PC-3 (cell line): Measurements from ENCODE around the gene SLC23A2. TPM values are rescaled to one million over a fixed set of nuclear protein-coding genes. Genes with fewer than 3 reads are reported as not detected.

ENCODE experiments used
- ATAC-seq: fragments of 200-7000 bp; cut with Tn5 transposase; 2 replicates; pipeline ENCODE4 v1.9.1; 2020; ENCODE audit warnings: mild to moderate bottlenecking, moderate library complexity
- BruUV-seq: library from RNA; stranded (reverse); fragments of 400-500 nt; replicated peaks from 2 replicates; lab custom pipeline; 2021; lab: Mats Ljungman, UMichigan
- CTCF ChIA-PET: fragments of 300-600 bp; sonication (Branson Sonifier 250); formaldehyde crosslinking; loops from one replicate; lab custom pipeline; 2022; ENCODE audit warnings: antibody characterized with exemption; lab: Charles Lee
- POLR2A ChIA-PET: fragments of 300-600 bp; sonication (Branson Sonifier 250); formaldehyde crosslinking; loops from one replicate; lab custom pipeline; 2022; ENCODE audit warnings: antibody characterized with exemption; ENCODE audit not compliant: unreplicated experiment; lab: Charles Lee
- DNase-seq: peaks from one replicate; pipeline ENCODE4 v3.0.0-alpha.2; 2015
- H2AFZ ChIP-seq: fragments of 300-600 bp; sonication (generic); 2 replicates; pipeline ENCODE4 v1.6.0; 2016; ENCODE audit warnings: antibody characterized with exemption, low read length
- H3F3A ChIP-seq: fragments of 300-600 bp; sonication (generic); one replicate; pipeline ENCODE4 v1.6.0; 2017; ENCODE audit warnings: antibody characterized with exemption, low read length, control low read depth, mild to moderate bottlenecking; ENCODE audit not compliant: unreplicated experiment
- H3K27ac ChIP-seq: fragments of 300-600 bp; sonication (generic); 2 replicates; pipeline ENCODE4 v1.5.1; 2016; ENCODE audit warnings: mild to moderate bottlenecking, low read length
- H3K27me3 ChIP-seq: fragments of 300-600 bp; sonication (generic); 2 replicates; pipeline ENCODE4 v1.6.1; 2016; ENCODE audit warnings: low read length, mixed read lengths
- H3K36me3 ChIP-seq: fragments of 300-600 bp; sonication (generic); 2 replicates; pipeline ENCODE4 v1.6.1; 2016; ENCODE audit warnings: low read depth, mixed run types, low read length, mixed read lengths
- H3K4me1 ChIP-seq: fragments of 300-600 bp; sonication (generic); 2 replicates; pipeline ENCODE4 v1.5.1; 2016; ENCODE audit warnings: low read length; ENCODE audit not compliant: insufficient read depth
- H3K4me2 ChIP-seq: fragments of 300-600 bp; sonication (generic); 2 replicates; pipeline ENCODE4 v1.6.0; 2016; ENCODE audit warnings: low read length
- H3K4me3 ChIP-seq: fragments of 300-600 bp; sonication (generic); 2 replicates; pipeline ENCODE4 v1.5.1; 2016; ENCODE audit warnings: mild to moderate bottlenecking, low read length, mixed read lengths
- H3K79me2 ChIP-seq: fragments of 300-600 bp; sonication (generic); 2 replicates; pipeline ENCODE4 v1.6.1; 2017; ENCODE audit warnings: low read length, mixed read lengths
- H3K9ac ChIP-seq: fragments of 300-600 bp; sonication (generic); 2 replicates; pipeline ENCODE4 v1.6.0; 2016; ENCODE audit warnings: mild to moderate bottlenecking, low read length
- H3K9me2 ChIP-seq: fragments of 300-600 bp; sonication (generic); replicated peaks from 2 replicates; pipeline ENCODE4 v1.6.1; 2016; ENCODE audit warnings: mixed run types, low read length, mixed read lengths
- H3K9me3 ChIP-seq: fragments of 300-600 bp; sonication (generic); 2 replicates; pipeline ENCODE4 v1.6.1; 2016; ENCODE audit warnings: low read length, mixed read lengths
- H4K20me1 ChIP-seq: fragments of 300-600 bp; sonication (generic); 2 replicates; pipeline ENCODE4 v1.6.1; 2016; ENCODE audit warnings: low read length, mixed read lengths
- EZH2 ChIP-seq: fragments of 300-600 bp; sonication (generic); IDR thresholded peaks from one replicate; pipeline ENCODE4 v1.6.1; 2017; ENCODE audit warnings: antibody characterized with exemption, mild to moderate bottlenecking, low read length; ENCODE audit not compliant: unreplicated experiment
- EZH2phosphoT487 ChIP-seq: fragments of 300-600 bp; sonication (generic); IDR thresholded peaks from 2 replicates; pipeline ENCODE4 v1.6.1; 2018; ENCODE audit warnings: mild to moderate bottlenecking, antibody characterized with exemption, low read length, borderline replicate concordance
- intact Hi-C: fragments of 100-400 bp; cut with micrococcal nuclease; formaldehyde crosslinking; loops from 2 replicates; pipeline ENCODE4 v1.9.0; 2023
- total RNA-seq: library from RNA; depleted of rRNA; stranded (reverse); fragments of >200 nt; gene quantifications from 2 replicates; pipeline ENCODE4 v1.2.3, GENCODE V29; 2014
- TF ChIP-seq, protein P1 (sequence below): fragments of 300-600 bp; sonication (generic); conservative IDR thresholded peaks from 2 replicates; pipeline ENCODE4 v1.5.1; 2017; ENCODE audit warnings: antibody characterized with exemption, low read depth, mild to moderate bottlenecking, low read length

SLC23A2 gene
- total RNA-seq, 1 experiment from 2014 or later: 18.3 TPM

DNA sequence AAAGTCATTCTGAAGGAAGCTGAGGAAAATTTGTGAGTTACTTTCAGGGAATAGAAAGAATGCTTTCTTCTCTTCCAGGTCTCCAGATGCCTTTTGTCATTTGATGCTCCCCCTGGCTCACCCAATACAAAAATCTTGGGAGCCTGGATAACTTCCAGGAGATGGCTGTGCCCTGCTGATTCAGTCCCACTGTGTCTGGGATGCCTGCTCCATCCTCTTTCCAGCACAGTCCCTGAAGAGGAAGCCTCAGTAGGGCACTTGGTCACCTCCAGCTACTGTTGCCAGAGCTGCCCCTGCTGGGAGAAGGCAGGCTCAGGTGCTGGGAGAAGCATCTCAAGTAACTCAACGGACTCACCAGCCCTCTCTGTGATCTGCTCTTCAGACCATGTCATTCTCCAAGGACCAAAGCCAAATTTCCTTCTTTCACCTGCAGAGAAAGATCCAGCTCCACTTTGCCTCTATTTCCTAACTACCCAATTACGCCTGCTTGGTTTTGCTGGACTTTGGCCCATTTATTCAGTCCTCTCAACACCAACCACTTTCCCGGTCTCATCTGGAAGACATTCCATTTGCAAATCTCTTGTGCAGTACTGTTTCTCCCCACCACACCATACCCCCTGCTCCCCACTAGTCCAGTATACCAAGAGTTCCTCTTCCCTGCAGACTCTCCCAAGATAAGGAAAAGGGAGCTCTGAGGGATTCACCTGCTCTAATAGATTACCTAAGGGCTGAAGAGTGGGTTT lies 53.3 kb downstream of the SLC23A2 start:
- ChIA-PET POLR2A (interaction anchor here (0.7 kb wide), 1 partner anchor 78 kb away, joined by 3 read pairs; no protein-coding TSS in a partner anchor), CTCF (no interaction called here)
- peaks cover 5% of the 10 kb centered on the region for H3K4me1 ChIP-seq
- TF ChIP-seq, protein P1, sequence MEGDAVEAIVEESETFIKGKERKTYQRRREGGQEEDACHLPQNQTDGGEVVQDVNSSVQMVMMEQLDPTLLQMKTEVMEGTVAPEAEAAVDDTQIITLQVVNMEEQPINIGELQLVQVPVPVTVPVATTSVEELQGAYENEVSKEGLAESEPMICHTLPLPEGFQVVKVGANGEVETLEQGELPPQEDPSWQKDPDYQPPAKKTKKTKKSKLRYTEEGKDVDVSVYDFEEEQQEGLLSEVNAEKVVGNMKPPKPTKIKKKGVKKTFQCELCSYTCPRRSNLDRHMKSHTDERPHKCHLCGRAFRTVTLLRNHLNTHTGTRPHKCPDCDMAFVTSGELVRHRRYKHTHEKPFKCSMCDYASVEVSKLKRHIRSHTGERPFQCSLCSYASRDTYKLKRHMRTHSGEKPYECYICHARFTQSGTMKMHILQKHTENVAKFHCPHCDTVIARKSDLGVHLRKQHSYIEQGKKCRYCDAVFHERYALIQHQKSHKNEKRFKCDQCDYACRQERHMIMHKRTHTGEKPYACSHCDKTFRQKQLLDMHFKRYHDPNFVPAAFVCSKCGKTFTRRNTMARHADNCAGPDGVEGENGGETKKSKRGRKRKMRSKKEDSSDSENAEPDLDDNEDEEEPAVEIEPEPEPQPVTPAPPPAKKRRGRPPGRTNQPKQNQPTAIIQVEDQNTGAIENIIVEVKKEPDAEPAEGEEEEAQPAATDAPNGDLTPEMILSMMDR: no peak
- TF ChIP-seq EZH2 (no peak), EZH2phosphoT487 (no peak)
- intact Hi-C loops: no loop called here
- no peaks in the 10 kb centered on the region for H4K20me1 ChIP-seq
- no peaks in the 10 kb centered on the region for H3K9me3 ChIP-seq
- ATAC-seq: no peak
- 0 out of 2 replicates have a peak, but pooled peaks cover 3% of the 10 kb centered on the region for H3K79me2 ChIP-seq
- H3K27ac ChIP-seq: no peak overlapping the region
- H3K27me3 ChIP-seq: no peaks in the 10 kb centered on the region
- no peak overlapping the region for H3K4me2 ChIP-seq
- H3K4me3 ChIP-seq: no peak overlapping the region
- H3K9me2 ChIP-seq: no peaks in the 10 kb centered on the region
- H3K36me3 ChIP-seq: peaks cover 5% of the 10 kb centered on the region; the same call in 1 of the 2 replicates
- no peaks in the 10 kb centered on the region for H3F3A ChIP-seq
- no peak overlapping the region for H3K9ac ChIP-seq
- DNase-seq: no peak
- no TSS peak for BruUV-seq
- no peak overlapping the region for H2AFZ ChIP-seq

DNA sequence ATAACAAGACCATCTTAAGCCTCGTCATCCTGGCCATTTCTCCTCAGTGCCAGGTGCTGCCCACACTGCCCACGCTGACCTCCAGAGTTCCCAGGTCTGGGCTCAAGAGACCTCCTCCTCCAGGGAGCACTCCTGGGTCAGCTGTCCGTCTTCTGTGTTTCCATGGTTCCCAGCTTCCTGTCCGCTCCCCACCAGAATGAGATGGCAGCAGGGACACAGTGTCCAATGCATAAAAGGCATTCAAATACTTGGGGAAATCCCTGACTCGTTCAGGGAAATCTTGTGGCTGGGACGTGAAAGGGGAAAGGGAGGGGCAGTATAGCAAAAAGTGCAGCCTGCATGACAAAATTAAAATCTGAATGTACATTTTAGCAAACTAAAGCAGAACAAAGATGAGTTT lies 54.3 kb downstream of the SLC23A2 start:
- Histone ChIP-seq H2AFZ (no peak overlapping the region), H4K20me1 (no peaks in the 10 kb centered on the region), H3K27ac (no peak overlapping the region), H3K4me3 (no peak overlapping the region), H3K4me2 (no peak overlapping the region), H3F3A (no peaks in the 10 kb centered on the region), H3K36me3 (no peaks in the 10 kb centered on the region), H3K9ac (no peak overlapping the region), H3K79me2 (0 out of 2 replicates have a peak, but pooled peaks cover 3% of the 10 kb centered on the region), H3K9me2 (no peaks in the 10 kb centered on the region), H3K9me3 (no peaks in the 10 kb centered on the region), H3K27me3 (no peaks in the 10 kb centered on the region), H3K4me1 (peaks cover 5% of the 10 kb centered on the region)
- TF ChIP-seq, protein P1: no peak
- TF ChIP-seq EZH2phosphoT487: no peak
- no peak for TF ChIP-seq EZH2
- ChIA-PET CTCF (no interaction called here), POLR2A (no interaction called here)
- BruUV-seq: no TSS peak
- no peak for DNase-seq
- no peak for ATAC-seq
- intact Hi-C loops: no loop called here

DNA sequence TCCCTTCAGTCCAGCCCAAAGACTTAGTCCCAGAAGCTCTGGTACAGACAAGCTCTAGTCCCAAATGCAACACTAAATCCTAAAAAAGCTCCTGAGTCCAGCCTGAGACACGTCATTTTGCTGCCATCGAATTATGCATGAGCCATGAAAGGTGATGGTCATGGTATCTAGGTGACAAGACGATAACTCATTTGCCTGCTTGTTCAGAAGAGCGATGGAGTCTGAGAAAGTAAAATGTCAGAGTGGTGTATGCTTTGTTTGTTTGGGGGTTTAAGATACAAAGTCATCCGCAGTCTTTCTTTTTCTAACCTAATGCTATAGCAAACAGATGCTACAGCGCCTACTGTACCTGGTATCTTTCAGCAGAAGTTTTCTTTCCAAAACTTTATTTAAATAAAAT lies 54.7 kb downstream of the SLC23A2 start:
- TF ChIP-seq EZH2: no peak
- TF ChIP-seq, protein P1: no peak
- TF ChIP-seq EZH2phosphoT487: no peak
- intact Hi-C loops: no loop called here
- H2AFZ ChIP-seq: no peak overlapping the region
- BruUV-seq: no TSS peak
- no peaks in the 10 kb centered on the region for H3K9me3 ChIP-seq
- no peaks in the 10 kb centered on the region for H4K20me1 ChIP-seq
- no peak overlapping the region for H3K4me2 ChIP-seq
- POLR2A ChIA-PET: no interaction called here
- no peaks in the 10 kb centered on the region for H3K36me3 ChIP-seq
- no peaks in the 10 kb centered on the region for H3K27me3 ChIP-seq
- ATAC-seq (no peak), DNase-seq (no peak)
- no peak overlapping the region for H3K4me3 ChIP-seq
- no peak overlapping the region for H3K27ac ChIP-seq
- no peak overlapping the region for H3K9ac ChIP-seq
- CTCF ChIA-PET: no interaction called here
- no peaks in the 10 kb centered on the region for H3K9me2 ChIP-seq
- peaks cover 5% of the 10 kb centered on the region for H3K4me1 ChIP-seq
- H3K79me2 ChIP-seq: 0 out of 2 replicates have a peak, but pooled peaks cover 3% of the 10 kb centered on the region
- H3F3A ChIP-seq: no peaks in the 10 kb centered on the region
